HEK293T (cell line): Measurements from ENCODE around the gene GPR141.
"Not testable (repeated sequence)": the region's sequence is repeated elsewhere in the genome, so short reads cannot be mapped to it uniquely, and the experiment has no call there.

Experiments
- CTCF ChIA-PET: fragments of 350-600 bp; formaldehyde crosslinking; extraction: SDS; loops from one replicate; lab custom pipeline; 2021; ENCODE audit warnings: antibody characterized with exemption, inconsistent platforms; lab: Yijun Ruan, JAX
- POLR2A ChIA-PET: fragments of 350-600 bp; formaldehyde crosslinking; extraction: SDS; loops from one replicate; lab custom pipeline; 2020; ENCODE audit warnings: antibody characterized with exemption, inconsistent platforms; lab: Yijun Ruan, JAX
- DNase-seq: peaks from one replicate; pipeline ENCODE4 v3.0.0; 2012; ENCODE audit warnings: mixed read lengths; ENCODE audit errors: extremely low spot score
- ARNT ChIP-seq: fragments of 450-650 bp; IDR thresholded peaks from 2 replicates; pipeline ENCODE4 v1.6.1; 2017; ENCODE audit warnings: mild to moderate bottlenecking
- BHLHE40 ChIP-seq: fragments of 450-650 bp; IDR thresholded peaks from 2 replicates; pipeline ENCODE4 v1.6.1; 2016; ENCODE audit warnings: mild to moderate bottlenecking, moderate library complexity, borderline replicate concordance
- CTBP1 ChIP-seq: fragments of 450-650 bp; IDR thresholded peaks from 2 replicates; pipeline ENCODE4 v1.6.1; 2016; ENCODE audit warnings: borderline replicate concordance
- ELF4 ChIP-seq: fragments of 450-650 bp; IDR thresholded peaks from 2 replicates; pipeline ENCODE4 v1.6.1; 2017; ENCODE audit warnings: antibody characterized with exemption
- FOXA1 ChIP-seq: fragments of 450-650 bp; IDR thresholded peaks from 2 replicates; pipeline ENCODE4 v1.6.1; 2016; ENCODE audit warnings: mild to moderate bottlenecking
- FOXK2 ChIP-seq: fragments of 450-650 bp; IDR thresholded peaks from 2 replicates; pipeline ENCODE4 v1.6.1; 2016; ENCODE audit warnings: mild to moderate bottlenecking
- FOXM1 ChIP-seq: fragments of 450-650 bp; IDR thresholded peaks from 2 replicates; pipeline ENCODE4 v1.6.1; 2017; ENCODE audit warnings: mild to moderate bottlenecking, borderline replicate concordance
- HDGF ChIP-seq: fragments of 450-650 bp; IDR thresholded peaks from 2 replicates; pipeline ENCODE4 v1.6.1; 2017; ENCODE audit warnings: antibody characterized with exemption, borderline replicate concordance
- L3MBTL2 ChIP-seq: fragments of 450-650 bp; conservative IDR thresholded peaks from 2 replicates; pipeline ENCODE4 v1.6.1; 2016; ENCODE audit warnings: mild to moderate bottlenecking
- LEF1 ChIP-seq: fragments of 450-650 bp; IDR thresholded peaks from 2 replicates; pipeline ENCODE4 v1.6.1; 2017; ENCODE audit warnings: mild to moderate bottlenecking, borderline replicate concordance
- NFRKB ChIP-seq: fragments of 450-650 bp; IDR thresholded peaks from 2 replicates; pipeline ENCODE4 v1.6.1; 2016; ENCODE audit warnings: mild to moderate bottlenecking, moderate library complexity
- SP1 ChIP-seq: fragments of 450-650 bp; IDR thresholded peaks from 2 replicates; pipeline ENCODE4 v1.6.1; 2017
- SUZ12 ChIP-seq: fragments of 450-650 bp; IDR thresholded peaks from 2 replicates; pipeline ENCODE4 v1.6.1; 2016; ENCODE audit warnings: mild to moderate bottlenecking
- TARDBP ChIP-seq: fragments of 450-650 bp; IDR thresholded peaks from 2 replicates; pipeline ENCODE4 v1.6.1; 2016
- ZNF384 ChIP-seq: fragments of 450-650 bp; IDR thresholded peaks from 2 replicates; pipeline ENCODE4 v1.6.1; 2016
- TF ChIP-seq, protein P1 (sequence below): fragments of 450-650 bp; IDR thresholded peaks from 2 replicates; pipeline ENCODE4 v1.6.1; 2016

Gene GPR141

DNA sequence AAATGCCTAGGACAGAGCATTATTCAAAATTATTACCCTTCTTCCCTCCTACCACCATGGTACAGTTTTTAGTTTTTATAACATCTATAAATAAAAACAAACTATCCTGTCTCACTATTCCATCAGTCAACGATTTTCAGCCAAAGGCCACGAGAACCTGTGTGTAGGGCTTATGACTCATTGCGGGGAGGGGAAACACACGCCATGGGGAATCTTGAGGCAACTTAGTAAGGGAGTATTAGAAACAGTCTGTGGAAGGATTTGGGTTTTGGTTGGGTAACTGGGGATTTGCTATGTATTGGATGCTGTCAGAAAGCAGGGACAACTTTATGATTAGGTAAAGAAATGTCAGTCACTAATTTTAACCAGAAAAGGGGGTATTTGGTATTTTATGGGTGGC lies 14.7 kb downstream of the GPR141 start:
- CTCF ChIA-PET: interaction anchor here (0.7 kb wide), 1 partner anchor 35 kb away, joined by 3 read pairs; no protein-coding TSS in a partner anchor
- no peak for TF ChIP-seq L3MBTL2
- TF ChIP-seq LEF1: no peak
- POLR2A ChIA-PET: no interaction called here
- DNase-seq: no peak

DNA sequence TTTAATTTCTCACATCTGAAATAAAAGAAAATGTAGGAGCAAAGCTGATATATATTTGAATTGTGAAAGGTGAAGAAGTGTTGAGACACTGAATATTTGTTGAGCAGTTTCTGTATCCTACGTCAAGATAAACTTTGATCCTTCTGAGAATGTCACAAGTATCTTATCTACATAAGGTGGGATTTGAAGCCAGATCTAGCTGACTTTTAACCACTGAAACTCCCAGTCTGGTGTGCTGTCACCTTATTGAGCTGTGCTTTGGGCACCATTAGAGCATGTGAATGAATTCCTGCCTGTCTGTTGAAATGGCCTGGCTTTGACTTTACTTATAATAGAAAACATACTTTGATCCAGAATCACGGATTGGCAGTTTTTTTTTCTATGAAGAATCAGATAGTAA lies 15.2 kb downstream of the GPR141 start:
- ChIA-PET POLR2A (no interaction called here), CTCF (interaction anchor here (0.7 kb wide), 1 partner anchor 34 kb away, joined by 3 read pairs; no protein-coding TSS in a partner anchor)
- no peak for DNase-seq
- TF ChIP-seq TARDBP (no peak), FOXA1 (no peak), FOXK2 (no peak), HDGF (no peak), SP1 (no peak), NFRKB (no peak), ARNT (no peak)

DNA sequence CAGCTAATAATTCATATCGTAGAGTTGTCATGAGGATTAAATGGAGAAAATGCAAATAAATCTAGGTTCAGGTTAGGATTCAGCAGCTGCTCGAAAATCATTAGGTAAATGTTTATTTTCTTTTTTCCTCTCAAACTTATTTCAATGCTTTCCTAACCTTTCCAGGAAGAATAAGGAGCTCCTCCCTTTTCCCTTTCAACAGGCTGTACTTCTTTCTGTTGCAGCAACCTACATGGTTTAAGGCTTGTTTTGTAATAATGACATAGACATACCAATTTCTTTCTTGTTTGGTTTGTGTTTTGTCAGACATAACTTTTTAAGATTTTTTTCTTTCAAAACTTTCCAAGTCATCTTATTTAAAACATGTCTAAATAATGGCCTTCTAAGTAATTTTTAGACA lies 18.2 kb downstream of the GPR141 start:
- POLR2A ChIA-PET: no interaction called here
- no peak for DNase-seq
- CTCF ChIA-PET: no interaction called here
- TF ChIP-seq BHLHE40 (no peak), FOXA1 (no peak), CTBP1 (no peak), LEF1 (no peak), TARDBP (no peak), FOXM1 (no peak), ZNF384 (no peak), FOXK2 (no peak), SP1 (no peak), HDGF (no peak), ELF4 (no peak), L3MBTL2 (no peak), ARNT (no peak), NFRKB (no peak), SUZ12 (no peak)
- TF ChIP-seq, protein P1, sequence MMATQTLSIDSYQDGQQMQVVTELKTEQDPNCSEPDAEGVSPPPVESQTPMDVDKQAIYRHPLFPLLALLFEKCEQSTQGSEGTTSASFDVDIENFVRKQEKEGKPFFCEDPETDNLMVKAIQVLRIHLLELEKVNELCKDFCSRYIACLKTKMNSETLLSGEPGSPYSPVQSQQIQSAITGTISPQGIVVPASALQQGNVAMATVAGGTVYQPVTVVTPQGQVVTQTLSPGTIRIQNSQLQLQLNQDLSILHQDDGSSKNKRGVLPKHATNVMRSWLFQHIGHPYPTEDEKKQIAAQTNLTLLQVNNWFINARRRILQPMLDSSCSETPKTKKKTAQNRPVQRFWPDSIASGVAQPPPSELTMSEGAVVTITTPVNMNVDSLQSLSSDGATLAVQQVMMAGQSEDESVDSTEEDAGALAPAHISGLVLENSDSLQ: no peak

DNA sequence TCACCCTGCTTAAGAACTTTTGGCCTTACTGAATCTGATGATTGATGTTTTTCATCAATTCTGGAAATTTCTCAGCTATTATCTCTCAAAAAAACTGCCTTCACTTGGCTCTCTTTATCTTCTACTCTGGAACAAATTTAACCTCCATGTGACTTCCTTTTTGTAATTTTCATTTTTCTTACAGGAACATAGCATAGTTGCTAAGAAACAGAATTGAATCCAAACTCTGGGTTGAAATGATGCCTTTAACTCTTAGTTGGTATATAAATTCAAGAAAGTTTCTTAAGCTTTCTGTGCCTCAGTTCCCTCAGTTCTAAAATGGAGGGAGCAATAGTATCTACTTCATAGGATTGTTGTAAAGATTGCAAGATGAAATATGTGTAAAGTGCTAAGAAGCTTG lies 19.8 kb downstream of the GPR141 start:
- CTCF ChIA-PET: no interaction called here
- no peak for DNase-seq
- POLR2A ChIA-PET: no interaction called here
- TF ChIP-seq FOXK2 (no peak), TARDBP (no peak), ELF4 (no peak), SP1 (no peak), CTBP1 (no peak), HDGF (no peak), L3MBTL2 (no peak), NFRKB (no peak), ARNT (no peak), FOXA1 (no peak), ZNF384 (no peak), BHLHE40 (no peak), FOXM1 (no peak), SUZ12 (no peak)
- TF ChIP-seq, protein P1: no peak

DNA sequence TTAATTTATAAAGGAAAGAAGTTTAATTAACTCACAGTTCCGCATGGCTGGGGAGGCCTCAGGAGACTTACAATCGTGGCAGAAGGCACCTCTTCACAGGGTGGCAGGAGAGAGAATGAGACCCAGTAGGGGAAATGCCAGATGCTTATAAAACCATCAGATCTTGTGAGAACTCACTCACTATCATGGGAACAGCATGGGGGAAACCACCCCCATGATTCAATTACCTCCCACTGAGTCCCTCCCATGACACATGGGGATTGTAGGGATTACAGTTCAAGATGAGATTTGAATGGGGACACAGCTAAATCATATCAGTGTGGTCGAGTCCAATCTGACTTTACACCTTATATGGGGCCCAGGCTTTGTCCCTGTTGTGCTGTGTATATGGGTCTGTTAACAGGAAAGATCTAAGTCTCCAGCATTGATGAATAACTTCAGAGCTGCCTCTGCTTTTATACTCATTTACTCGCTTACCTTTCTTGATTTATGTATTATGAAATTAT lies 20.8 kb downstream of the GPR141 start:
- CTCF ChIA-PET: interaction anchor here (1.6 kb wide), 1 partner anchor 28 kb away, joined by 3 read pairs; no protein-coding TSS in a partner anchor
- POLR2A ChIA-PET, DNase-seq: not testable (repeated sequence)

DNA sequence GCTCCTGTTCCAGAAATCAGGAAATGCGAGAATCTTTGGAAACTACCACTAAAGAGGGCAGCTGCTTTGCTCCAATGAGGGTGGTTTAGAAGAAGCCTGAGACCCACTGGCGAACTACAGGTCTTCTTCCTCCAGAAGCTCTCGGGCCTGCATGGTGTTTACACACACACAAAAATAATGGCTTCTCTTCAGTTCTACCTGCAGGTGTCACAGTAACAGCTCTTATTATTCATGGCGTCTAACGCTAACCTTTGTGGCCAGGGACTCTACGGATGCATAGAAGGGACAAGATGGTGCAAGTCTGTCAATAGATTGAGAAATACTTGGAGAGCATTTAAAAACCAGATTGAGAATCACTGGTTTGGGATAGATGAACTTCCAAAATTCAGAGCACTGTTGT lies 22.4 kb downstream of the GPR141 start:
- CTCF ChIA-PET: interaction anchor here (1.6 kb wide), 1 partner anchor 27 kb away, joined by 3 read pairs; no protein-coding TSS in a partner anchor
- no peak for TF ChIP-seq FOXK2
- no peak for TF ChIP-seq HDGF
- no peak for TF ChIP-seq CTBP1
- no peak for TF ChIP-seq FOXM1
- TF ChIP-seq, protein P1: no peak
- TF ChIP-seq L3MBTL2: no peak
- TF ChIP-seq LEF1: no peak
- TF ChIP-seq SP1: no peak
- no peak for TF ChIP-seq ELF4
- no peak for TF ChIP-seq ZNF384
- TF ChIP-seq FOXA1: no peak
- TF ChIP-seq BHLHE40: no peak
- POLR2A ChIA-PET: no interaction called here
- no peak for DNase-seq

DNA sequence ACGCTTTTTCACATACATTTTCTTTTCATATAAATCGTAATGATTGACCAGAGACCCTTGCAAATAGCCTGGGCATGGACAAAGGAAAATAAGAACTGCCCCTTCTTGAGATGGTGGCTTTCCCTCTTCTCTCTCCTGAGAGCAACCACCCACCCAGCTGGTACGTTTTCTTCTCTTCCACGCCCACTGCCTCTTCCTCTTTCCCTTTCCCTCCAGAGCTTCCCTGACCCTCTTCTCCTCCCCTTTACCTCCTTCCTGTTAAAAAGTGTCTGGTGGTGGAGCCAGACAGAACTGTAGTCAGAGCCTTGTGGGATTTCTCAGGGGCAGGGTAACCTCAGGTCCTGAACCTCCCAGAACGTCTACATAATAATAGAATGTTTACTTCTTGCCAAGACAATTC lies 23.2 kb downstream of the GPR141 start:
- DNase-seq: no peak
- ChIA-PET POLR2A (no interaction called here), CTCF (no interaction called here)
- TF ChIP-seq, protein P1: no peak
- TF ChIP-seq CTBP1: no peak
- no peak for TF ChIP-seq TARDBP
- no peak for TF ChIP-seq SP1
- TF ChIP-seq SUZ12: no peak
- TF ChIP-seq ZNF384: no peak
- TF ChIP-seq FOXA1: no peak
